GM12874 (cell line): ENCODE data around the gene LRRC36.

Source experiments
- TF ChIP-seq, protein P1 (sequence below): IDR thresholded peaks from 2 replicates; pipeline ENCODE4 v1.5.1; 2011; ENCODE audit warnings: low read depth, mild to moderate bottlenecking, control low read depth, low read length, moderate library complexity; ENCODE audit not compliant: insufficient read depth

Gene LRRC36

DNA sequence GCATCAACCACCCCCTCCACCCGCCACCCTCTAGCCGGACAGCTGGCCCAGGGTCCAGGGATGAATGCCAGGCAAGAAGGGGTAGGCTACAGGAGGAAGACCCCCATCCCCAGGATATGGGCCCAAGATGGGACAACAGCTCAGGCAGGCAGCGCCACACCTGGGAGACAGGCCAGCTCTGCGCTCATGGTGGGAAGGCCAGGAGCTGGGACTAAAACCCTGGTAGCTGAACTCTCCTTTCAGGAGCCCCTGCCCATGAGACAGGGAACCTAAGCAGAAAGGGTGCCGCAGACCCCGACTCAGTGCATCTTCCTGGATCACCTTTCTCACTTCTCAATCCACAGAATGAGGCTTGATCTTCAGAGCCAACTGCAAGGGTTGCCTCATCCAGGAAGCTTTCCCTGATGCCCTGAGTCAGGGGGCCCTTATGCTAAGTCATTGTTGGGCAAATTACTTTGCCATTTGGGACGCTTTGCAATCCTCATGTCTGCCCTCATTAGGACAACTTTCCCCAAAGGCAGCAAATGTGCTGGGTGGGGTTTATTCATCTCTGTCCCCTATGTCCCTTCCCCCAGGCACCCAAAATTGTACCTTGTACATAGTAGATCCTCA, 80.7 kb downstream of the LRRC36 start:
- TF ChIP-seq, protein P1, sequence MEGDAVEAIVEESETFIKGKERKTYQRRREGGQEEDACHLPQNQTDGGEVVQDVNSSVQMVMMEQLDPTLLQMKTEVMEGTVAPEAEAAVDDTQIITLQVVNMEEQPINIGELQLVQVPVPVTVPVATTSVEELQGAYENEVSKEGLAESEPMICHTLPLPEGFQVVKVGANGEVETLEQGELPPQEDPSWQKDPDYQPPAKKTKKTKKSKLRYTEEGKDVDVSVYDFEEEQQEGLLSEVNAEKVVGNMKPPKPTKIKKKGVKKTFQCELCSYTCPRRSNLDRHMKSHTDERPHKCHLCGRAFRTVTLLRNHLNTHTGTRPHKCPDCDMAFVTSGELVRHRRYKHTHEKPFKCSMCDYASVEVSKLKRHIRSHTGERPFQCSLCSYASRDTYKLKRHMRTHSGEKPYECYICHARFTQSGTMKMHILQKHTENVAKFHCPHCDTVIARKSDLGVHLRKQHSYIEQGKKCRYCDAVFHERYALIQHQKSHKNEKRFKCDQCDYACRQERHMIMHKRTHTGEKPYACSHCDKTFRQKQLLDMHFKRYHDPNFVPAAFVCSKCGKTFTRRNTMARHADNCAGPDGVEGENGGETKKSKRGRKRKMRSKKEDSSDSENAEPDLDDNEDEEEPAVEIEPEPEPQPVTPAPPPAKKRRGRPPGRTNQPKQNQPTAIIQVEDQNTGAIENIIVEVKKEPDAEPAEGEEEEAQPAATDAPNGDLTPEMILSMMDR: no peak

DNA sequence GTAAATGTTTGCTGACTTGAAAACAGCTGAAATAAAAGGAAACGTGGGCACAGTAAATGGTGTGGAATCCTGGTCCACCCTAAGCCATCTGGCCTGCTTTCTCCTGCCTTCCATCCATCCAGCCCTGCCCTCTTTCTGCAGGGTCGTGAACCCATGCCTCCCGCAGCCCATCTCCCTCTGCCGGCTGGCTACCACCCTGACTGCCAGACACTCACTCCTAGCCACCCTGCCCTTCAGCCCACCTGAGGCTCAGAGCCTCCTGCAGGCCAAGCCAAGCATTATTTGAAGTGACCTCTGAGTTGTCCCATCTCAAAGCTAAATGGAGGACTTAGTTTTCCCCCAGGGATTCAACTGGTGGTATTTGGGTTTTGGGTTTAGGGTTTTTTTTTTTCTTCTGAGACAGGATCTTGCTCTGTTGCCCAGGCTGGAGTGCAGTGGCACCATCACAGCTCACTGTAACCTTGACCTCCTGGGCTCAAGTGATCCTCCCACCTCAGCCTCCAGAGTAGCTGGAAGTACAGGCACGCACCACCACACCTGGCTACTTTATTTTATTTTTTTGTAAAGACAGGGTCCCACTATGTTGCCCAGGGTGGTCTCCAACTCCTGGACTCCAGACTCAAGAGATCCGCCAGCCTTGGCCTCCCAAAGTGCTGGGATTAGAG, 81.3 kb downstream of the LRRC36 start:
- TF ChIP-seq, protein P1: no peak

DNA sequence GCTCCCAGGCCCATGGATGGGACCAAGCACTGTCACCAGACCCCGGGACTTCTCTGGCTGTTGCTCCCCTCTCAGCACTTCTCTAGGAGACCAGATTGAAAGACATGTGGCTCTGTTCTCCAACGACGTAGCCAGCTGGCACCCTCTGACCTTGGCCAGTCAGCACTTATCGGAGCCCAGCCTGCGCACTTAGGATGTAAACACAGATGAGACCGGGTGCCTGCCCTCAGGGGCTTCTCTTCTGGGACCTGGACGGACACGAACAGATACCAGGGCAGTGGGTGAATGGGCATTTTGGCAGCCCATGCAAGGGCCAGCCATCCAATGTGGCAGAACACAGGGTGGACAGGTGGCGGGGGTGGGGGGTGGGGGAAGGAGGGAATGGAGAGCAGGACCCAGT, 83.0 kb downstream of the LRRC36 start:
- TF ChIP-seq, protein P1: no peak

DNA sequence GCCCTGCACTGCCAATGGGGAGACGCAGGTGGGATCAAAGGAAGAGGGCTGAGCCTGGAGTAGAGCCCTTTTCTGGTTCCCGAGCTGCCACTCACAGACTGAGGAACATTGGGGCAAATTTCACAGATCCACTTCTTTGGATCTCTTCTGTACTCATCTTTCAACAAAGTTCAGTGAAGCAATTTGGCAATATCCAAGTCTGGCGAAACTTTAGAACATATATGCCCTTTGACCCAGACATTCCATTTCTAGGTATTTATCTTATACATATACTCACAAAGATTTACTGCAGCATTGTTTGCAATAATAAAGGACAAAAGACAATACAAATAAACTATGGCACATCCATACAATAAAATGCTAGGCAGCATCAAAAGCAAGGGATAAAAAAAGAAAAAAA, 84.7 kb downstream of the LRRC36 start:
- TF ChIP-seq, protein P1: no peak

DNA sequence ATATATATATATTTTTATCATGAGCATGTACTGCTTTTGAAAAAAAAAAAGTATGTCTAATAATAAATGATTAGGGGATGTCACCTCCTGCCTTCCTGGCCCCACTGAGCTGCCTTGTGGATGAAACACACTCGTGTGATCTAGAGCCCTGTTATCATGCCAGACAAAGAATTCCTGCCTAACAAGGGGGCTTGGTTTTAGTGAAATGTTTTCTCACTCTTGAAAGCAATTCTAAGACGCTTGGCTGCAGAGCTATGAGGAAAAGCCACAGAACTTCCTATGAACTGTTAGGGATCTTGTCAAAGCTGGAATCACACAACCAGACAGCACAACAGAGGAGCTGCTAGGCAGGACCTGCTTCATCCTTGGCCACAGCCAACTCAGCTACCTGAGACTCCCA, 85.7 kb downstream of the LRRC36 start:
- TF ChIP-seq, protein P1: no peak

DNA sequence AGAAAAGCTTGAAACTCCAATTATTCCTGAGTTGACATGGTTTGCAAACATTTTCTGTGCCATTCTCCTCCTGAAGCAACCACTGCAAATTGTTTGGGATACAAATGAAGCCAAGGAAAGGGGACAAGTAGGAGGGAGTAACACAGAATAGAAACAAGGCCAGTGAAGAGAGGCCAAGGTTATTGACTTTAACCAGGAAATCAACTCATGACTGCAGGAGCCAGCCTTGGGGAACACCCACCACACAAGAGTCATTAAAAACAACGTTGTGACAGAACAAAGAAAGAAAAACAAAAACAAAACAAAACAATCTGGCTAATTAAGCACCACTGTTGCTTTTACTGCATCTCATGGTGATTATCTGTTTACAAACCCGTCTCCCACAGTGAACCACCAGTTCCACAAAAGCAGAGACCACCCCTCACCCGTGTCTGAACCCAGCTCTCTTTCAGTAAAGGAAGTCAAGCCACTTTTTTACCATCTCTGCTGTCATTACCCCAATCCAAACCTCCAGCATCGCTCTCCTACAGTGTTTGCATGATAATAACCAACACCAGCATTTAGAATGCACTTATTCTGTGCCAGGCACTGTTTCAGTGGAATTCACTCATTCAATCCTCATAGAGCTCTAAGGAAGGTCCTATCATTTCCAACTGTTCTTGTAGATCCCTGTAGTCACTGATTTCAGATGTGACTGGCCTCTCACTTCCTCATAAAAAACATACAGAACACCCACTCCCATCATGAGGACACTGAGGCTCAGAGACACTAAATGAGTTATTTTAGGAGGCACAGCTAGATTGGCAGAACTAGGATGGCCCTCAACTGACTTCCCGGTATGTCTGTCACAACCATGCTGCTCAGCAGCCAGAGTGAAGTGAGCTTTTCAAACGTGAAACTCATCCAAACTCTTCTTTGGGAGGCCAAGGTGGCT, 87.6 kb downstream of the LRRC36 start:
- TF ChIP-seq, protein P1: no peak
